ENCODE data around the gene IL6R. TPM values are rescaled to one million over a fixed set of nuclear protein-coding genes. Genes with fewer than 3 reads are reported as not detected.

The IL6R gene
- total RNA-seq, 1 donor from 2014 or later = 2.2 TPM

- Histone ChIP-seq H3K79me2 (ENCODE audit: insufficient read depth, low read length) (no peaks in the 10 kb centered on the region), H2AFZ (ENCODE audit: low read depth, low read length) (no peak overlapping the region), H3K36me3 (ENCODE audit: insufficient read depth, low read length) (no peaks in the 10 kb centered on the region), H3K27ac (ENCODE audit: low read depth, low read length) (no peak overlapping the region), H3K9me3 (ENCODE audit: insufficient read depth, low read depth, low read length) (no peaks in the 10 kb centered on the region), H3K9ac (ENCODE audit: low read length) (no peak overlapping the region), H3K4me3 (ENCODE audit: insufficient read depth, low read depth, low read length) (no peak overlapping the region), H3K4me2 (ENCODE audit: low read length) (peak overlapping the region; percentile 41), H3K4me1 (ENCODE audit: insufficient read depth, low read length) (peaks cover 31% of the 10 kb centered on the region), H4K20me1 (ENCODE audit: insufficient read depth, low read length) (no peaks in the 10 kb centered on the region), H3K27me3 (ENCODE audit: insufficient read depth, low read length) (peaks cover 9% of the 10 kb centered on the region)
- DNase-seq (ENCODE audit: low read depth) (peak; percentile 78), FAIRE-seq (no peak)
- Mint-ChIP-seq H3K27ac (ENCODE audit: unreplicated experiment) (peak overlapping the region; percentile 53), H3K4me3 (ENCODE audit: unreplicated experiment) (no peak overlapping the region), H3K27me3 (ENCODE audit: low read depth, unreplicated experiment) (peaks cover 5% of the 10 kb centered on the region), H3K36me3 (ENCODE audit: low read depth, unreplicated experiment) (peaks cover 2% of the 10 kb centered on the region), H3K4me1 (ENCODE audit: low read depth, unreplicated experiment) (peaks cover 37% of the 10 kb centered on the region), H3K9me3 (ENCODE audit: unreplicated experiment) (no peaks in the 10 kb centered on the region)
- TF ChIP-seq EZH2 (IDR thresholded peaks at IDR 0.05; ENCODE audit: insufficient read depth, low read length) (no peak), CTCF (IDR thresholded peaks at IDR 0.05; ENCODE audit: insufficient read depth, low read depth, low read length) (no peak)
These were observed 39.9 kb downstream of the IL6R start for GRCh38 chr1:154445040-154445472.

GRCh38 chr1:154446292-154446691 lies 41.1 kb downstream of the IL6R start:
- H3K4me1 ChIP-seq (ENCODE audit: insufficient read depth, low read length) = peaks cover 31% of the 10 kb centered on the region
- H3K4me2 ChIP-seq (ENCODE audit: low read length) = peak overlapping the region; percentile 32
- H3K4me3 Mint-ChIP-seq (ENCODE audit: unreplicated experiment) = no peak overlapping the region
- no peak overlapping the region for H3K9ac ChIP-seq (ENCODE audit: low read length)
- H3K36me3 Mint-ChIP-seq (ENCODE audit: low read depth, unreplicated experiment) = peaks cover 2% of the 10 kb centered on the region
- peaks cover 6% of the 10 kb centered on the region for H3K27me3 ChIP-seq (ENCODE audit: insufficient read depth, low read length)
- H3K27ac ChIP-seq (ENCODE audit: low read depth, low read length) = peak overlapping the region; percentile 27
- H3K36me3 ChIP-seq (ENCODE audit: insufficient read depth, low read length) = no peaks in the 10 kb centered on the region
- peaks cover 3% of the 10 kb centered on the region for H3K27me3 Mint-ChIP-seq (ENCODE audit: low read depth, unreplicated experiment)
- no peaks in the 10 kb centered on the region for H4K20me1 ChIP-seq (ENCODE audit: insufficient read depth, low read length)
- H3K27ac Mint-ChIP-seq (ENCODE audit: unreplicated experiment) = peak overlapping the region; percentile 75
- TF ChIP-seq CTCF (IDR thresholded peaks at IDR 0.05; ENCODE audit: insufficient read depth, low read depth, low read length) (no peak), EZH2 (IDR thresholded peaks at IDR 0.05; ENCODE audit: insufficient read depth, low read length) (no peak)
- H3K9me3 Mint-ChIP-seq (ENCODE audit: unreplicated experiment) = no peaks in the 10 kb centered on the region
- H3K9me3 ChIP-seq (ENCODE audit: insufficient read depth, low read depth, low read length) = no peaks in the 10 kb centered on the region
- peak; percentile 93 for DNase-seq (ENCODE audit: low read depth)
- no peak overlapping the region for H3K4me3 ChIP-seq (ENCODE audit: insufficient read depth, low read depth, low read length)
- H3K4me1 Mint-ChIP-seq (ENCODE audit: low read depth, unreplicated experiment) = peaks cover 32% of the 10 kb centered on the region
- no peak overlapping the region for H2AFZ ChIP-seq (ENCODE audit: low read depth, low read length)
- no peaks in the 10 kb centered on the region for H3K79me2 ChIP-seq (ENCODE audit: insufficient read depth, low read length)
- FAIRE-seq = peak; percentile 82

GRCh38 chr1:154446789-154447188 lies 41.6 kb downstream of the IL6R start:
- peak overlapping the region; percentile 27 for H3K27ac ChIP-seq (ENCODE audit: low read depth, low read length)
- no peaks in the 10 kb centered on the region for H3K9me3 Mint-ChIP-seq (ENCODE audit: unreplicated experiment)
- H3K4me3 Mint-ChIP-seq (ENCODE audit: unreplicated experiment) = no peak overlapping the region
- peaks cover 4% of the 10 kb centered on the region for H3K27me3 Mint-ChIP-seq (ENCODE audit: low read depth, unreplicated experiment)
- H3K4me2 ChIP-seq (ENCODE audit: low read length) = no peak overlapping the region
- peaks cover 29% of the 10 kb centered on the region for H3K4me1 ChIP-seq (ENCODE audit: insufficient read depth, low read length)
- H3K79me2 ChIP-seq (ENCODE audit: insufficient read depth, low read length) = no peaks in the 10 kb centered on the region
- no peak overlapping the region for H2AFZ ChIP-seq (ENCODE audit: low read depth, low read length)
- TF ChIP-seq EZH2 (IDR thresholded peaks at IDR 0.05; ENCODE audit: insufficient read depth, low read length) (no peak), CTCF (IDR thresholded peaks at IDR 0.05; ENCODE audit: insufficient read depth, low read depth, low read length) (no peak)
- H3K4me1 Mint-ChIP-seq (ENCODE audit: low read depth, unreplicated experiment) = peaks cover 27% of the 10 kb centered on the region
- H3K36me3 ChIP-seq (ENCODE audit: insufficient read depth, low read length) = no peaks in the 10 kb centered on the region
- peaks cover 3% of the 10 kb centered on the region for H3K27me3 ChIP-seq (ENCODE audit: insufficient read depth, low read length)
- H3K36me3 Mint-ChIP-seq (ENCODE audit: low read depth, unreplicated experiment) = peaks cover 3% of the 10 kb centered on the region
- FAIRE-seq (no peak), DNase-seq (ENCODE audit: low read depth) (no peak)
- H4K20me1 ChIP-seq (ENCODE audit: insufficient read depth, low read length) = no peaks in the 10 kb centered on the region
- peak overlapping the region; percentile 66 for H3K27ac Mint-ChIP-seq (ENCODE audit: unreplicated experiment)
- no peaks in the 10 kb centered on the region for H3K9me3 ChIP-seq (ENCODE audit: insufficient read depth, low read depth, low read length)
- no peak overlapping the region for H3K4me3 ChIP-seq (ENCODE audit: insufficient read depth, low read depth, low read length)
- no peak overlapping the region for H3K9ac ChIP-seq (ENCODE audit: low read length)

Measured in astrocyte (in vitro differentiated cells and primary cell).